GM06990 (cell line): Measurements from ENCODE around the gene CPTP.

Experiments used
- DNase-seq: peaks from one replicate; pipeline ENCODE4 v3.0.0-alpha.2; 2011; ENCODE audit not compliant: insufficient read length; ENCODE audit errors: extremely low read depth
- H3K27me3 ChIP-seq: replicated peaks from 2 replicates; pipeline ENCODE4 v1.6.0; 2011; ENCODE audit warnings: low read length; ENCODE audit not compliant: control insufficient read depth, insufficient read depth
- H3K36me3 ChIP-seq: 2 replicates; pipeline ENCODE4 v1.5.1; 2011; ENCODE audit warnings: low read length; ENCODE audit not compliant: control insufficient read depth, insufficient read depth
- H3K4me3 ChIP-seq: replicated peaks from 2 replicates; pipeline ENCODE4 v1.5.1; 2011; ENCODE audit warnings: low read depth, mild to moderate bottlenecking, control low read depth, low read length
- CTCF ChIP-seq: IDR thresholded peaks from 2 replicates; pipeline ENCODE4 v1.5.1; 2011; ENCODE audit warnings: low read length, control low read depth, mild to moderate bottlenecking, inconsistent platforms; ENCODE audit not compliant: insufficient read depth, poor library complexity, severe bottlenecking

The CPTP gene

GRCh38 chr1:1344655-1345361 is 20.2 kb downstream of the CPTP start:
- peaks cover 4% of the 10 kb centered on the region; the same call in 1 of the 2 replicates for H3K36me3 ChIP-seq
- no peak for DNase-seq
- H3K27me3 ChIP-seq = no peaks in the 10 kb centered on the region
- H3K4me3 ChIP-seq = no peak overlapping the region
- peak; percentile 56 for TF ChIP-seq CTCF

- no peak overlapping the region for H3K4me3 ChIP-seq
- TF ChIP-seq CTCF = no peak
- H3K36me3 ChIP-seq = peaks cover 4% of the 10 kb centered on the region; the same call in 1 of the 2 replicates
- H3K27me3 ChIP-seq = no peaks in the 10 kb centered on the region
- DNase-seq = no peak
Measured at GRCh38 chr1:1345384-1345783, 20.8 kb downstream of the CPTP start.

- Histone ChIP-seq H3K36me3 (peaks cover 3% of the 10 kb centered on the region; the same call in 1 of the 2 replicates), H3K27me3 (no peaks in the 10 kb centered on the region), H3K4me3 (no peak overlapping the region)
- DNase-seq = no peak
- no peak for TF ChIP-seq CTCF
Measured at GRCh38 chr1:1345860-1346500, 21.4 kb downstream of the CPTP start.

- TF ChIP-seq CTCF = no peak
- H3K36me3 ChIP-seq = no peaks in the 10 kb centered on the region; the same call in 1 of the 2 replicates
- DNase-seq = no peak
- no peaks in the 10 kb centered on the region for H3K27me3 ChIP-seq
- H3K4me3 ChIP-seq = no peak overlapping the region
Measured at GRCh38 chr1:1346501-1346890, 21.9 kb downstream of the CPTP start.

GRCh38 chr1:1347026-1347595 is 22.5 kb downstream of the CPTP start:
- DNase-seq = no peak
- Histone ChIP-seq H3K4me3 (no peak overlapping the region), H3K36me3 (no peaks in the 10 kb centered on the region), H3K27me3 (no peaks in the 10 kb centered on the region)
- TF ChIP-seq CTCF = no peak
